ENCODE measurements around the gene GNPDA1.

GNPDA1 gene

DNA sequence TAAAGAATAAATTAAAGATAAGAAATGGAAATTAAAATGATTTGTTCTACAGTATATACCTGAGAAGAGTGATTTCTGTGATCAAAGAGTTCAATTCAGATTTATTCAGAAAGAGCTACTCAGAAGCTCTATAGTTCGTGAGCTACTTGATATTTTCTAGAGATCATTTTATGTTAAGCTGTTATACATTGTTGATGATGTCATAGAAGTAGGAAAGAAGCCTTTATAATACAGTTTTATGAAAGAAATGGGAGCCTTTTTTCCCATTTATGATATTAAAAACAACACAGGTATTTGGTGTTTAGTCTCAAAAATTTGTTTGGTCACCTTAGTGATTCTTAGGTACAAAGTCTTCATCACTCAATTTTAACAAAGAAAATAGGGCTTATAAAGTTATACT is 23.1 kb downstream of the GNPDA1 start:
- no peak for DNase-seq

DNA sequence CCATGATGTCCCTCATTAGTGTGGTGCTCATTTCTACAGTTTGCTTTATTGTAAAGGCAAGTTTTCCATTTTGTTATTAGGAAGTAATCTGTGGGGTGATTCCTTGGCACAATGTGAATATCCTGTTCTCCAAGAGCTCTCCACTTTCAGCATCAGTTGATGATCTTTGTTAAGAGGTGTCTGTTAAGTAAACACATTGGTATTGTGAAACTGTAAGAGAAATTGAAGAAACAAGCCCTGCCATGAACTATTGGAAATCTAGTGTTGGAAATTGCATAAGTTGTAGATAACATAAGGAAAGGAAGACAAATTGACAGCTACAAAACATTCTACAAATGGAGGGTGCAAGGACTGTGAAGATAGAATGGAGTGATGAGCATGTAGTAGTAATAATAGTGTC is 26.8 kb downstream of the GNPDA1 start:
- no peak for DNase-seq

DNA sequence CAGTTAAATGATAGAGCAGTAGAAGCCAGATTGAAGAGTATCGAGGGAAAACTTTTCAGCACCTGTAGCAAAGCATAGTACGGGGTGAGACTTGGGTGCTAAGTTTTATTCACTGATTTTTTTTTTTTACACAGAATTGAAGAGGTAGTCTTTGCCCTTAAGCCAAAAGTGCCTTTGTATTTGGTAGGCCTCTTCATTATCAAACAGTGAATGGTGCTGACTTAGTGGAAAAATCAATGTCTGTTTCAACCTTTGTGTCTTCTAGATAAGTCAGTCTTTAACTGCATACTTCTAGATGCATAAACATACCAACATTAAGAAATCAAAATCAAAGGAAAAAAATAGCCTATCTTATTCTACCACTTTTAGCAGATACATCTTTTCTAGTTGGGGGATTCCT is 30.2 kb downstream of the GNPDA1 start:
- no peak for DNase-seq

DNA sequence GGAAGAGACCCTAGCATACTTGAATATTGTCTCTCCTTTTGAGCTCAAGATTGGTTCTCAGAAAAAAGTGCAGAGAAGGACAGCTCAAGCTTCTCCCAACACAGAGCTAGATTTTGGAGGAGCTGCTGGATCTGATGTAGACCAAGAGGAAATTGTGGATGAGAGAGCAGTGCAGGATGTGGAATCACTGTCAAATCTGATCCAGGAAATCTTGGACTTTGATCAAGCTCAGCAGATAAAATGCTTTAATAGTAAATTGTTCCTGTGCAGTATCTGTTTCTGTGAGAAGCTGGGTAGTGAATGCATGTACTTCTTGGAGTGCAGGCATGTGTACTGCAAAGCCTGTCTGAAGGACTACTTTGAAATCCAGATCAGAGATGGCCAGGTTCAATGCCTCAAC is 34.4 kb downstream of the GNPDA1 start:
- DNase-seq = no peak

DNA sequence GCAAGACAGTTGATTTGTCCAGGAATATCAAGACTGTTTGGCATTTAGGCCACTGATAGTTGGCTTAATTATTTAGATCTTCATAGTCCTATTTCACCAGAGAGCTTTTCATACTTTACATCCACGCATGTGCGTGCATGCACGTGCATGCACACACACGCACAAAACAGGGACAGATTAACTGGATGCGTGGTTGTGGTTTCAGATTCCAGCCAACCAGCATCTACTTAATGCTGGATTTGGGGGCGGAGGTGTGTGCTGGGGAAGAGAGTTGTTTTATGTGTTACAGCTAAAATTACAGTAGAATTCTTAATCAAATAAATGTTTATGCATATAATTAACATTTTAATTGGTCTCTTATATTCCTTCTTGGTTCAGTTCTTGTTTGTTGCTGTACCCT is 36.7 kb downstream of the GNPDA1 start:
- DNase-seq = no peak

DNA sequence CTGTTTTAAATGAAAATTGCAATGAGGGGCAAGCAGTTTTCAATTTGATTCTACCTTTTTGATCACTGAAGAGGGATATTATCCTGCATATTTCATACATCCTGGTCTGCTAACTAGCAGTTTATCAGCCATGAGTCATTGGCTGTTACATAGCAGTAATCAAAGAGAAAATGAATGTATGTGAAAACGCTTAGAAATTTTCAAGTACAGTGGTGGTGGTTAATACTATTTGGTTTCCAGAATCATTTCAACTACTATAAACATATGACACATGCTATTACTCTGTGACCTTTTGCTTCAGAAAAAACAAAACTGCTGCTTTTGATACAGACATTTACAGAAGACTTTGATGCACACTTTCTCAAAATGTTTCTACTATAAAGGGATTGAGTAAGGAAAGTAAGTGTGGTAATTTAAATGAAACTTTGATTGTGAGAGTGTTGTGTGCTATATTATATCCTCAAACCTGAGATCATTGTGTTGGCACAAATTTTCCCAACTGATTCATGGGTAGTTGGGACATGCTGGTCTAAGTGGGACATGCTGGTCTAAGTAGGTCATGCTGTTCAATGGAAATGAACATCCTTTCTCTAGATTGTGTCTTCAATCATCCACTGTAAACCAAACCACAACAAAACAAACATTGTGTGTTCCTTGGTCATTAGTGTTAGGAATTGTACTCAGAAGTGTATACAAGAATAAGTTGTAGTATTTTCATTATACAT is 38.8 kb downstream of the GNPDA1 start:
- no peak for DNase-seq

DNA sequence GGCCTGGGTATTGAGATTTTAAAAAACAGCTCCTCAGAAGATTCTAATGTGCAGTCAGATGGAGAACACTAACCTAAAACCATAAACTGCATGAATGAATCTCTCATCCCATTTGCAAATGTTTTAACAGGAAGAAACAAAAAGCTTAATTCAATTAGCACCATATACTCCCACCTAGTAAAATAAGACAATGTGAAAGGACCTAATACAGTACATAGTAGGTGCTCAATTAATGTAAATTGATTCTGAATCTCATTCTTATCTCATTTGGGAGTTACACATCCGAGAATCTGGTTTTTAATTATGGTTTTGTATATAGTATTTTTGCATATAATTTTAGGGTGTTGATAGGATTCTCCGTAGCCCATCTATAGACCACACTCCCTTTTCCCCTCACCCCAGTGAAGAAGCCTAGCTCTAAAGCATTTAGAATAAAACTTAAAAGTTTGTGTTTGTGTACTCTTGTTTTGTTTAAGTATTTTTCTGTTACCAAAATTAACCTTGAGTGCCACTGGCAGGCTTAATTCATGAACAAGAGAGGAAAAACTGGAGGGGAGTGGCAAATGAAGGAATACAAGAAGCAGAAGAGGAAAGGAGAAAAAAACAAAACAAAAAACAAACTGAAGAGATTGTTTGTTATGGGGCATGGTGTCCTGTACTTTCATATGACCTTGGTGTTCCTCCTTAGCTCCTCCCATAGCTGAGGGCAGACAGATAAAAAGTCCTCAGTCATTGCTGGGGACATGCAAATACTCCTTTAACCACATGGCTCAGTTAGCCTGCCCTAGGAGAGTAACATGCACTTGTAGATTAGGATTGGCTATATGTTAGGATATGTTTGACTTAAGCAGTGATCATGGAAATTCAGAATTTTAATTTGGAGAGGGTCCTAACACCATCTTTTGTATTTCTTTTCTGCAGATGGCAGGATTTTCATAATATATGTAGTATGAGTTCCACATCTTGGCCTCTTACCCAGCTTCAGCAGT is 42.8 kb downstream of the GNPDA1 start:
- DNase-seq = no peak

DNA sequence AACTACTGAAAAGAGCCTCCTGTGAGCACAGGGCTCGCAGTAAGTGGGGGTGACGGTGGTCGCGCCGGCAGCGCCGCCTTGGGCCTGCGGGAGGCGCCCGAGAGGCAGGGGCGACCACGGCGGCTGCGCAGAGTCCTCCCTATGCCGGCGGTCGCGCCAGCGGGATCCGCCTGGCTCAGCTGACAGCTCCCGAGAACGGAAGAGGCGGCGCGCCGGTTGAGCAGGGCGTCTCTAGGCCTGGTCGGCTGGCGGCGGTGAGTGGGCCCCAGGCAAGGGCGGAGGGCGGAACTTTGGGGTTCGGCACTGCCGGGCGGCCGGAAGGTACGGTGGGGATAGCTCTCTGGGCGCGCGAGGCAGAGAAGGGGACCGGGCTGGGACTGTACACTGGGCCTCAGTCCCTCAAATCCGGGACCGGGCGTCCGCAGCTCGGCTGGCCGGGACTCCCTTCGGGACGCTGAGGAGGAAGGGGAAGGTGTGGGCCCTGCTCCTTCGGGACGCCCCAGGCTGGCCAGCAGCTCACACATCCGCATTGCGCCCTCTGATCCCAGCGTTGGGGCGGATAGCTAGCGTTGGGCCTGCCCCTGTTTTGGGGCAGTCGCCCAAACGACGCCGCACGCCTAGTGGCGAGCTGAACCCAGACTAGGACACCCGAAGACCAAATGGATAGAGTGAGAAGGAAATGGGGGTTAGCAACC is 43.8 kb downstream of the GNPDA1 start, which contains the start of gene RNF14:
TSS of gene RNF14 (plus strand) at position 192 of the 695 bp plus-strand sequence. CDS start 4,484 bp downstream, outside the sequence.
- peak; percentile 91 for DNase-seq

DNA sequence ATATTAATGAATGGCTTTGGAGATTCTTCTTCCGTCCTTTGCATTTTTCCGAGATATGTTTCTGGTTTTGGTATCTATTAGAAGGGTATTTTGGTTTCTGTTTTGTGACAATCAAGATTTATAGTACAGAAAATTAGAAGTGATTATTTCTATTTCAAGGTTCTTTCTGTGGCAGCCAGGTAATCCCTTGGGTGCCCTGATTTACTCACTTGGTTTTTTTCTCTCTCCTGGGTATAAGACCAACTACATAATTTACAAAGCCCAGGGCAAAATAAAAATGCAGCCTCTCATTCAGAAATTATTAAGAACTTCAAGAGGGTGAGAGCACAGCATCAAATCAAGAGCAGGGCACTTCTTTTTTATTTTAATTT is 45.9 kb downstream of the GNPDA1 start:
- no peak for DNase-seq

DNA sequence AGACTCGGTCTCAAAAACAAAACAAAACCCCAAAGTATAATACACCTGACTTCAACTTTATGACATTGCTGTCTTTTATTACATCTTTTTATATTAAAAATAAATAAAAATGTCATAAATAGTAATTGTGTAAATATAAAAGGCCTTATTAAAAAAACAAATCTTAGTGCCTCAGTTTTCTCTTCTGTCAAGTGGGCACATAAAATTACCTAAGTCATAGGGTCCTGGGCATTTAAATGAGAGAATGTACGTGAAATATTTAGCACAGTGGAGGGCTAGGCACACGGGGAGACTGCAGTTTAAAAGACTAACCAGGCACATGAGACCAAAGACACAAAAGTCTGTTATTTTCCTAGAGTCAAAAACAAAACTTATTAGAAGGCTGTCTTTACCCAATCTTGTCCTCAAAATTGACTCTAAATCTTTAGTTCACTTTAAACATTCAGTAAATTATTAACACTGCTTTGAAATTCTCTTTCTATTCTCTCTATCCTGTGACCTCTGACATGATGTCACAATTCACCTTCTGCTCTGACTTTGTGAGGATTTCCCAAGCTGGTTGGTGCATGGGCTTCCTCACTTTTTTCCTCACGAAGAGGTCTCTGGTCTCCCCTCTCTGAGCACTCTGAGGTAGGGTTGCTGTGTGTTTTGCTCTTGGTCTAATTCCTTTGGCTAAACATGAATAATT is 46.4 kb downstream of the GNPDA1 start:
- no peak for DNase-seq

DNA sequence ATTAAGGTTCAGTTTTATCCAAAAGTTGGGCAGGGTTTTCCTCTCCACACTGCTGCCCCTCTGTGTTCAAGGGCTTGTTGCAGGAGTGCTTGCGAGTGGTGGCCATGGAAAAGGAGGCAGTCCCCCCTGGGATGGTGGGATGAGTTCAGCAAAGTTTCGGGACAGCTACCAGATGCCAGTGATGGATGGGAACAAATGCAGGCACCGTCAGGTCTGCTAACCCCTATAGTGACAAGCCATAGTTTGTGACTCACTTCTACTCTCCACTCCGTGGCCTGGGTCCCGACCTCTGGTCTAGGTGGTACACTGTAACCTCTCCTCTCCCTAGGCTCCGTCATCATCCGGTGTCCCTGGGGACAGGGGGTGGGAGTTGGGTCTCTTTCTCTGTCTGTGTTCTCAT is 47.8 kb downstream of the GNPDA1 start:
- DNase-seq = no peak

DNA sequence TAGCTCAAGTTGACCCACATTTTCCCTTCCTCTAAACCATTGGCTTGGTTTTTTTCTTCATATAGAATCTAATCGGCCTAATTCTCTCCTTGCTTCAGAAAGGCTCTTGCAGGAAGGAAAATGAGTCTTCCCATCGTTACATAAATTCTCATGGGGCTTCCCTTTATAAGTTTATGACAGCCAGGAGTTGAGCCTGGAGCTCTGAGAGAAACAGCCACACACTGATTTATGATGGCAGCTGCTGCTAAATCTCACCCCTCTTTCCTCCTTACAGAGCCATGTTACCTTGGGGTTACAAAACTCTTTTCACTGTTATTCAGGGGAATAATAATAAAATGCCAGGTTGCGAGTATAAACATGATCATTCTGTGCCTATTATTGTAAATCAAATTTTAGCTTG is 49.1 kb downstream of the GNPDA1 start:
- no peak for DNase-seq

DNA sequence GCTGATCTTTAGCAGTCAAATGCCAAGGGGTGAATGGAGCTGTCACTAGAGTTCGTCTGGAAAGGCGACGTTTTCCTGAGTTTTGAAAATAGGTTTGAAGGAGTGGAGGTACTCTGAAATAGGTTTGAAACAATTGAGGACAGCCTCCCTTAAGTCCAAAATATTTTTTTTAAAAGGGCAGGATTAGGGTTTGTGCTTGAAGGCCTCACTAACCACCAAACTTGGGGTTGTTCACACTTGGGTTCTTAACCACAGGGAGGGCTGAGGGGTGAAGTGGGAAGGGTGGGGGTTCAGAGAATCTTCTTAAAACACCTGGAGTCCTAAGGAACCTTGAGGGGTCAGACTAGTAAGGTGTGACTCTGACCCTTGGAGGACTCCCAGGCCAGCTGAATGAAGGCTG is 51.4 kb downstream of the GNPDA1 start:
- no peak for DNase-seq

DNA sequence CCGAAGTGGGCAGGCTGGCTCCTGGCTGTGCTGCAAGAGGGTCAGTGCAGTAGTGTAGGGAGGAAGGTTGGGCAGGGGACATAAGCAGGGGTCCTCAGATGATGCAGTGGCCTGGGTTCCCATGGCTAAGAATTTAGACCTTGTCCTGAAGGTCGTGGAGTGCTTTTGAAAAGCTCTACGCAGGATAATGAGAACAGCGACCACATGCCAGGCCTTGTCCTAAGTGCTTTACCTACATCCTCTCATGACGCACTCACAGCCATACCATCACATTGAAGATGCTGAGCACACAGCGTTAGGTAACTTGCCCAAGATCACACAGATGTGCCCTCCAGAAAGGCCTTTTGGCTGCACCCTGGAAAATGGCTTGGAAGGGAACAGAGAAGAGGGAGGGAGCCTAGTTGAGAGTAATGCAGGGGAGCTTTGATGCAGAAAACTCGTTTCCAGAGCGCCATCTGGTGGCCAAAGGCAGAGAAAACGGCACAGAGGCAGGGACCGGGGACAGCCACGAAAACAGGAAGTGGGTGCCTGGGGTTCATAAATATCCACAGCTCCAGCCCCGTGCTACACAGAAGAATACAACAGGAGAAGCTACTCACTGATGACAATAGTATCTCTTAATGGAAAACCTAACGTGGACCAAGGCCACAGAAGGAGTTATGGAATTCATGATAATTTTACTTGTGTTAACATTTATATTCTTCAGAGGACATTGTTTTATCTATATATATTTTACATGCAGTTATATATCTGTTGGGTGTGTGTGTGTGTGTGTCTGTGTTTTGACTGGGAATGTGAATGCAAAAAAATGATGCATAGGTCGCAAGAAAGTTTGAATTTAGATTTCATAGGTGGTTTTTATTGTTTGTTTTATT is 52.1 kb downstream of the GNPDA1 start:
- peak; percentile 89 for DNase-seq

DNA sequence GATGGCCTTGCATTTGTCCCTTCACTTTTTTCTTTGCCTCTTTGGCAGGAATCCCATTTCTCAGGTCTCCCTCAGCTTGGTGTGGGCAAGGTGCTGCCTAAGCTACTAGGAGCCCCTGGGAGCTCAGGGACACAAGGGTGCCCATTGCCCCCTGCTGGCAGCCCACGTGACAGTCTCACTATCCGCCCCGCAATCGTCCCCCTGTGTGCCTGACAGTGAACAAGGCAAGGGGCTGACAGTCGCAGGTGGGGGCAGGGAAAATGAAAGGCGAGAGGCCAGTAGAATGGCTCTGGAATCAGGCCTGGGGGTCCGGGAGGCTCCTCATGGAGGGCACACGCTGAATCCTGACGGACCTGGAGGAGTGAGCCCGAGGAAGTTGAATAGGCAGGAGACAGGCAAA is 52.8 kb downstream of the GNPDA1 start:
- DNase-seq = peak; percentile 26

DNA sequence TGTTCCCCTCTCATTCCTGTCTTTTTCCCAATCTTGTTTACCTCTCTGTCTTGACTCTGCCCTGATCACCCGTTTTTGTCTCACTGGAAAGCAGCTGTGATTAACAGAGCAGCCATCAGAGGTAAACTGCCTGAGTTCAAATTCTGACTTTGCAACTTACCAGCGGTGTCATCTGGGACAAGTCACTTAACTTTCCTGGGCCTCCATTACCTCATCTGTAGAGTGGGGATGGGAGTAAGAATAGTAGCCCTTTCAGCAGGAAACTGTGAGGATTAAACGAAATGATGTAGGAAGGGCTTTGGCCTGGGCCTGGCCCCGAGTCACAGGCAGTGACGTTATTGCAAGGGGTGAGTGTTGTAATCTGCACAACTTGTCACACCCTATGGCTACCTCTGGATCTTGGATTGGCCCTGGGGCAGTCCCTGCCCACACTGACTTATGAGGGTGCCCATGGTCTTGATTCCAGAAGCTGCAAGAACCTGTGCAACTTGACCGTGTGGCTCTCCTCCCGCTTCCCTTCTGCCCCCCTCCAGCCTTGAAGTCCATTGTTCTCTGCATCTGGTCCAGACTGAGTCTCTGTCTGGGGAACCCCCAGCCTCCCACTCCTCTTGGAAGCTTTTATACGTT is 54.2 kb downstream of the GNPDA1 start:
- no peak for DNase-seq

DNA sequence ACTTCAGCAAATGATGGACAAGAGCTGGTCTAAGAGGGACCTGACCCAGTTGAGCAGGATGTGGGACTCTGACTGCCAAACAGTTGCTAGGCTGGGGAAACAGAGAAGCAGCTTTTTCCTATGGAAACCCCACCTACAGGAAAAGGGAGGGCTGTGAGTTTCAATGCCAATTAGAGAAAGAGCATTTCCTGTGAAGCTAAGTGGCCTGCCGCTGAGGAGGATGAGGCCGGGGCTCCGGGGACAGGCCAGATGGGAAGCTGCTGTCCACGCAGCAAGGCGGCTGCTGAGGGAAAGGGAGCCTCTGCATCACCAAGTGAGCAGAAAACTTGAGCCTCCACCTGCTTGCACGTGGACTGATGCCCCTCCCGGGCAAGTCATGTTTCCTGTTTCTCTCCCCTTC is 54.7 kb downstream of the GNPDA1 start, which contains the start of gene PCDH12:
TSS of gene PCDH12 (minus strand) at position 90 of the 400 bp plus-strand sequence. CDS start 351 bp downstream, outside the sequence.
- DNase-seq = no peak

DNA sequence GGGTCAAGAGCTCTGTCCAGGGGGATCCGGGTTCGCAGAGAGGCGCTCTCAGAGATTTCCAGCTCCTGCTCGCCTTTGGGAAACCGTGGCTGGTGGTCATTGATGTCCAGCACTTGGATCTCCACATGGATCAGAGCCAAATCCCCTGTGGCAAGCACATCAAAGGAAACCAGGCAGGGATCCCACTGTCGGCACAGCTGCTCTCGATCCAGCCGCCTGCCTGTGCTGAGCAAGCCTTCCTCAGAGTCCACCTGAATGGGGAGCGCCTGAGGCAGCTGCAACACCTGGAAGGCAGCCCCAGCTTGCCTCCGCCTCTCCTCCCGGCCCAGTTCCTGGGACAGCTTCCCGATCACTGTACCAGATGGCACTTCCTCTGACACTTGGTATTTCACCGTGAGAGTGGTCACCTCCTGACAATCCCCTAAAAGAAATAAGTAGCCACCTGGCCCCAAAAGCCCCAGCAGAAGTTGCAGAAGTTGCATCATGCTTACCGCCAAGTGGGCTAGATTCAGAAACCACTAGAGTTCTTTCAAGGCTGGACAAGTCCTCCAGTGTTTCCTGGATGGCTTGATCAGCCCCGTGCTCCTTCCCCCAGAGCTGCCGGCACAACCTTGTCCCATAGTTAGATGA is 55.3 kb downstream of the GNPDA1 start:
- no peak for DNase-seq

DNA sequence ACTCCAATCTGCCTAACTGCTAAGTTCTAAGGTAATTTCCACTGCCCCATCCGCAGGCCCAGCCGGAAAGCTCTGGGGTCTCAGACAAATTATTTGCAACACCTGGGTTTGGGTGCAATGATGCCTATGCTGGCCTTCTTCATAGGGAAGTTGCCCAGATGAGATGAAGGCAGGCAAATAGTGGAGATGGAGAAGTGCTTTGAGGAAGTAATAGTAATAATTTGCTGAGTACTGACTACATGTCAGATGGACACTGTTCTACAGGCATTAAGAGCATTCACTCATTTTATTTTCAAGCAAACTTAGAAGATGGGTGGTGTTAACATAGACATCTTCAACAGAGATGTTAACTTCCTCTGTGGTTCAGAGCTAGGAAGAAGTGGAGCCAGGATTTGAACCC is 58.6 kb downstream of the GNPDA1 start:
- DNase-seq = no peak

DNA sequence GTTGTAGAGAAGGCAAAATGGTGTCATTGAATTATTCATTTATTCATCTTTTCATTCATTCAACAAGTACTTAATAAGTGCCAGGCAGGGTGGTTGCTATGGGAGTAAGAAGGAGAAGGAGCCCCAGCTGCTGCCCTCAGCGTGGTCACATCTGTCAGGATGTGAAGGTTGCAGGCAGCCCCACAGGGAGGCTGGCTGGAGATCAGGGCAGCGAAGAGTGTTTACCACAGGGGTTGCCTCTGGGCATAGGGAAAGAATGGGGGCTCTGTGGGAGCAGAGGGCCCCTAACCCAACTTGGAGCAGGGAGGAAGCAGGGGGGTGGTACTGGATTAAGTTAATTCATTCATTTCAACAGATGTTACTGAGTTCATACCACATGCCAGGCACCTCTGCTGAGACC is 60.8 kb downstream of the GNPDA1 start:
- DNase-seq = no peak

DNA sequence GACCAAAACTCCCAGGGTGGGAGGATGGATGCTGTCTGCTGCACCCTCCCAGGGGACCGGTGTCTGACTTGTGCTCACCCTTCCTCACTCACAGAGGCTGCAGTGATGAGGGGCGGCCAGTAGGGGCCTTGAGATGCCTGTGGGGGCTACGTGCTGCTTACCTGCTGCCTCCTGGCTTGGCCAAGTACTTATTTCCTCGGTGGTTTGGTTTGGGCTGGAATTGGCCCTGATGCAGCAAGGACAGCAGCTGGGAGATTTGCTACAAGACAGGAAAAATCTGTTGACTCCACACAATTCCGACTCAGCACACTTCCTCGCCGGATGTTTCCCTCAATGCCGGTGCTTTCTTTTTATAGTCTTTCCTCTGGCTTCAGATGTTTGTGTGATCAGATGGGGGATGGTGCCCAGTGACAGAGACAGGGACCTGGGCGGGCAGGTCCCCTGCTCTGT is 61.5 kb downstream of the GNPDA1 start:
- DNase-seq = peak; percentile 23
